CD8-positive, alpha-beta memory T cell (primary cell): ENCODE results near the gene LHFPL5. TPM values are rescaled to one million over a fixed set of nuclear protein-coding genes. Genes with fewer than 3 reads are reported as not detected.

Source experiments
- CTCF ChIA-PET: fragments of 350-600 bp; sonication (Branson Sonifier 250); formaldehyde crosslinking; loops from one replicate; lab custom pipeline; 2021; ENCODE audit warnings: antibody characterized with exemption; lab: Charles Lee
- POLR2A ChIA-PET: fragments of 350-600 bp; sonication (Branson Sonifier 250); formaldehyde crosslinking; loops from one replicate; lab custom pipeline; 2021; ENCODE audit warnings: antibody characterized with exemption; lab: Charles Lee
- DNase-seq, 5 donors: peaks; one replicate each; pipeline versions ENCODE4 v3.0.0 to v3.0.0-alpha.2; 2020 to 2022; ENCODE audit warnings: mixed read lengths in 1 of 5
- H3K27ac ChIP-seq: one replicate; pipeline ENCODE4 v1.7.0; 2013; ENCODE audit warnings: low read depth, mild to moderate bottlenecking, low read length, moderate library complexity
- H3K27me3 ChIP-seq: 2 replicates; pipeline ENCODE4 v1.7.0; 2013; ENCODE audit warnings: low read length, mild to moderate bottlenecking; ENCODE audit not compliant: insufficient read depth, poor library complexity, severe bottlenecking
- H3K36me3 ChIP-seq: 2 replicates; pipeline ENCODE4 v1.7.0; 2013; ENCODE audit warnings: mild to moderate bottlenecking, low read length, moderate library complexity; ENCODE audit not compliant: insufficient read depth
- H3K4me1 ChIP-seq: 2 replicates; pipeline ENCODE4 v1.7.0; 2013; ENCODE audit warnings: mild to moderate bottlenecking, low read length, moderate library complexity; ENCODE audit not compliant: insufficient read depth
- H3K4me3 ChIP-seq: 2 replicates; pipeline ENCODE4 v1.7.0; 2013; ENCODE audit warnings: mild to moderate bottlenecking, low read length
- H3K9me3 ChIP-seq: 2 replicates; pipeline ENCODE4 v1.7.0; 2013; ENCODE audit warnings: mild to moderate bottlenecking, low read length
- H3K27ac Mint-ChIP-seq, 8 donors: one replicate each; pipeline ENCODE4 v1.8.0; 2020 to 2021; ENCODE audit warnings: mixed read lengths in 8 of 8, mild to moderate bottlenecking in 6 of 8, inconsistent platforms in 3 of 8, moderate library complexity in 3 of 8
- H3K27me3 Mint-ChIP-seq, 2 donors: one replicate each; pipeline ENCODE4 v1.8.0; 2020 to 2021; ENCODE audit warnings: mixed read lengths in 2 of 2, mild to moderate bottlenecking in 1 of 2, moderate library complexity in 1 of 2
- H3K36me3 Mint-ChIP-seq, 3 donors: one replicate each; pipeline ENCODE4 v1.8.0; 2020 to 2021; ENCODE audit warnings: mixed read lengths in 3 of 3, inconsistent platforms in 1 of 3, mild to moderate bottlenecking in 1 of 3
- H3K4me1 Mint-ChIP-seq, 3 donors: one replicate each; pipeline ENCODE4 v1.8.0; 2020 to 2021; ENCODE audit warnings: mixed read lengths in 3 of 3, inconsistent platforms in 1 of 3, mild to moderate bottlenecking in 1 of 3
- H3K4me3 Mint-ChIP-seq, 7 donors: one replicate each; pipeline ENCODE4 v1.8.0; 2020 to 2021; ENCODE audit warnings: mixed read lengths in 7 of 7, mild to moderate bottlenecking in 6 of 7, moderate library complexity in 4 of 7, inconsistent platforms in 2 of 7
- H3K9me3 Mint-ChIP-seq, 5 donors: one replicate each; pipeline ENCODE4 v1.8.0; 2020 to 2022; ENCODE audit warnings: mixed read lengths in 5 of 5, mild to moderate bottlenecking in 3 of 5, moderate library complexity in 2 of 5, inconsistent platforms in 1 of 5
- polyA plus RNA-seq: library from polyadenylated mRNA; unstranded; fragments of 300-500 nt; fragmentation: Illumina TruSeq; gene quantifications from one replicate; pipeline ENCODE4 v1.2.3, GENCODE V29; 2021
- total RNA-seq, 2 experiments: library from RNA; stranded (reverse); gene quantifications; one replicate each; pipeline ENCODE4 v1.2.3, GENCODE V29; 2021

LHFPL5 gene
- total and polyA plus RNA-seq, 3 experiments from 2014 or later = not detected

DNA sequence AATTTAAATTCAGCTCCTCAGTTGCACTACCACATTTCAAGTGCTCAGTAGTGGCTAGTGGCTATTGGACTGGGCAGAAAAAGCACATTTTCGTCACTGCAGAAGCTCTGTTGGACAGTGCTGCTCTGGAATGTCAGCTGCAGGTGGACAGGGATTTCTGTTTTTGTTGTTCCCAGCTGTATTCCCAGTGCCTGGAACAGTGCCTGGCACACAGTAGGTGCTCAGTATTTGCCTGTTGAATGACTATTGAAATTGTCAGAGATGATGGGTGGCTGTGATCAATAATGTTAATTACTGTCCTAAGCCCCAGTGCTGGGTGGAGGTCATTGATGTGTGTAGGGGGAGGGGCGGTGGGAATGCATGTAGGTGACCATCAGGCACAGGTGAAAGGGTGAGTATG lies 18.9 kb upstream of the LHFPL5 start:
- Mint-ChIP-seq H3K4me1 (no peaks in the 10 kb centered on the region), H3K27me3 (peaks cover 31 to 64% of the 10 kb centered on the region in 2 donors), H3K27ac (peak overlapping the region in 1 of 8 donors; percentile 24), H3K9me3 (no peaks in the 10 kb centered on the region), H3K36me3 (peaks cover 0 to 2% (median 0%) of the 10 kb centered on the region in 3 donors), H3K4me3 (no peak overlapping the region)
- ChIA-PET POLR2A (no interaction called here), CTCF (no interaction called here)
- no peaks in the 10 kb centered on the region for H3K9me3 ChIP-seq
- H3K4me3 ChIP-seq = no peak overlapping the region
- peaks cover 18% of the 10 kb centered on the region for H3K27me3 ChIP-seq
- no peak overlapping the region for H3K27ac ChIP-seq
- no peaks in the 10 kb centered on the region for H3K36me3 ChIP-seq
- no peaks in the 10 kb centered on the region for H3K4me1 ChIP-seq
- DNase-seq = no peak

GRCh38 chr6:35786810-35787209 lies 18.3 kb upstream of the LHFPL5 start:
- Mint-ChIP-seq H3K36me3 (peaks cover 0 to 2% (median 0%) of the 10 kb centered on the region in 3 donors), H3K4me1 (no peaks in the 10 kb centered on the region), H3K27me3 (peaks cover 29 to 61% of the 10 kb centered on the region in 2 donors), H3K9me3 (no peaks in the 10 kb centered on the region), H3K4me3 (no peak overlapping the region), H3K27ac (no peak overlapping the region)
- Histone ChIP-seq H3K4me3 (no peak overlapping the region), H3K36me3 (no peaks in the 10 kb centered on the region), H3K27me3 (peaks cover 18% of the 10 kb centered on the region), H3K4me1 (no peaks in the 10 kb centered on the region), H3K27ac (no peak overlapping the region), H3K9me3 (no peaks in the 10 kb centered on the region)
- DNase-seq = no peak
- ChIA-PET CTCF (no interaction called here), POLR2A (no interaction called here)

- Histone ChIP-seq H3K4me3 (no peak overlapping the region), H3K4me1 (no peaks in the 10 kb centered on the region), H3K36me3 (no peaks in the 10 kb centered on the region), H3K27me3 (peaks cover 18% of the 10 kb centered on the region), H3K27ac (no peak overlapping the region), H3K9me3 (no peaks in the 10 kb centered on the region)
- Mint-ChIP-seq H3K36me3 (peaks cover 0 to 2% (median 0%) of the 10 kb centered on the region in 3 donors), H3K9me3 (no peaks in the 10 kb centered on the region), H3K27me3 (peaks cover 27 to 62% of the 10 kb centered on the region in 2 donors), H3K4me1 (no peaks in the 10 kb centered on the region), H3K4me3 (no peak overlapping the region), H3K27ac (no peak overlapping the region)
- no peak for DNase-seq
- CTCF ChIA-PET = no interaction called here
- POLR2A ChIA-PET = no interaction called here
These were observed 17.6 kb upstream of the LHFPL5 start for GRCh38 chr6:35787266-35788218.

DNA sequence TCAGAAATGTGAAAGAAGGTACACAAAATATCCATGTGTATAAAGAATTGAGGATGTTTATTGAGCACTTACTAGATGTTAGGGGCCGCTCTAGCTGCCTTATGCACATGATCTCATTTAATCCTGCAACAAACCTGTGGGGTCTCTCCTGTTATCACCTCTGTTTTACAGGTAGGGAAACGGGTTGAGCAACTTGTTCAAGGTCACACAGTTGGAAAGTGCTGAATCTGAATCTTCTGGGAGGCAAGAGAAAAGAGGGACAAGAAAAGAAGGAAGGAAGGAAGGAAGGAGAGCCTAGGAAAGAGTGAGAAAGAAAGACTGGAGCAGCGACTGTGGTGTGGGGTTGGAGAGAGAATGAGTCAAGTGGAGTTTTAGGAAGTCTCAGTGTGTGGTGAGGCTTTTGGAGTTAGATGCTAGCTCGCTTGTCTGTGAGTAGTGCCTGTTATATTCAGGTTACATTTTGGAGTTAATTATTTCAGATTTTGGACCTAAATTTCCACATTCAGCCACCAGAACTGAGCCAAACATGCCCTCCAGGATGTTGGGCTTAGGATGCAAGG lies 16.6 kb upstream of the LHFPL5 start:
- H3K4me3 Mint-ChIP-seq = no peak overlapping the region
- ChIA-PET CTCF (no interaction called here), POLR2A (no interaction called here)
- no peak for DNase-seq
- no peak overlapping the region for H3K27ac Mint-ChIP-seq
- H3K9me3 Mint-ChIP-seq = no peaks in the 10 kb centered on the region
- peaks cover 29 to 63% of the 10 kb centered on the region in 2 donors for H3K27me3 Mint-ChIP-seq
- Histone ChIP-seq H3K27ac (no peak overlapping the region), H3K4me1 (no peaks in the 10 kb centered on the region), H3K4me3 (no peak overlapping the region), H3K27me3 (peaks cover 18% of the 10 kb centered on the region), H3K9me3 (no peaks in the 10 kb centered on the region), H3K36me3 (no peaks in the 10 kb centered on the region)
- H3K4me1 Mint-ChIP-seq = no peaks in the 10 kb centered on the region
- H3K36me3 Mint-ChIP-seq = peaks cover 0 to 2% (median 0%) of the 10 kb centered on the region in 3 donors

GRCh38 chr6:35790683-35791082 lies 14.5 kb upstream of the LHFPL5 start:
- Histone ChIP-seq H3K27ac (no peak overlapping the region), H3K4me3 (no peak overlapping the region), H3K4me1 (no peaks in the 10 kb centered on the region), H3K36me3 (no peaks in the 10 kb centered on the region), H3K27me3 (peaks cover 23% of the 10 kb centered on the region), H3K9me3 (no peaks in the 10 kb centered on the region)
- Mint-ChIP-seq H3K36me3 (peaks cover 0 to 2% (median 0%) of the 10 kb centered on the region in 3 donors), H3K4me3 (no peak overlapping the region), H3K4me1 (no peaks in the 10 kb centered on the region), H3K27me3 (peaks cover 22 to 49% of the 10 kb centered on the region in 2 donors), H3K9me3 (no peaks in the 10 kb centered on the region), H3K27ac (no peak overlapping the region)
- ChIA-PET CTCF (no interaction called here), POLR2A (no interaction called here)
- DNase-seq = no peak

DNA sequence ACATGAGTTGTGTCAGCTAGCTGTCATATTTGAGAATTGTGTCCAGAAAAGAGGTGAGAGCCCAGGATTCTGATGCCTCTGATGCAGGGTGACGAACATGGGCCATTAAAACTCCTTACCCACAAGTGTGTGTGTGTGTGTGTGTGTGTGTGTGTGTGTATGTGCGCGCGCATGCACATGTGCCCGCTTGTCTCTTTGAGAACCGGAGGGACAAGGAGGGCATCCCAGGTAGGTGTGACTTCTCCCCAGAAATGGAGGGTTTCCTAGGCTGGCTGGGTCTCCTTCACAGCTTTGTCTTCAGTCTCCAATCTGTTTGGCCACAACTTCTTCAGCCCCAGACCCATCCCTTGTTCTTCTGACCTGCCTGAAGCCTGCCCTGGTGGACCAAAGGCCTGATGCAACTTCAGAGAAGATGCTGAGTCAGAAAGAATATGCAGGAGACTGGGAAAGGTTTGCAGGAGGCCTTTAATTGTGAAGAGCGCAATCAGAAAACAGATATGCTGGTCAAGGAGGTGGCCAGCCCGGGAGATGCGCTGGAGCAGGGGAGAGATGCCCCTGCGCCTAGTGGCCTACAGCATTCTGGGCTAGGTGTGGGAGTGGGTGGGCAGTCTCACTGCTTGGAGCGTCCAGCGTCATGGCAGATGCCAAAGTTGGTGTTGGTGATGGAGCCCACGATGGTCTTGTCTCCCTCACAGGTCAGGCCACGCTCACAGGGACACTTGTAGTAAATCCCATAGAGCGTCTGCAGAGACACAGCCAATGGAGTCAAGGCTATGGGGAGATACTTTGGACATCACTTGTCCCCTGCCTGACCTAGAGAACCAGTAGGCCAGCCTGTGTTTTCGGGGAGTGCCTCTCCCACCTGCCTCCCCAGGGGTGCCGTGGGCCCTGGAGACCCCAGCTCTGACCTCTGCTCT lies 10.4 kb upstream of the LHFPL5 start:
- Mint-ChIP-seq H3K4me3 (no peak overlapping the region), H3K27me3 (peaks cover 13 to 25% of the 10 kb centered on the region in 2 donors), H3K9me3 (no peaks in the 10 kb centered on the region), H3K4me1 (no peaks in the 10 kb centered on the region), H3K36me3 (peaks cover 0 to 2% (median 0%) of the 10 kb centered on the region in 3 donors), H3K27ac (no peak overlapping the region)
- Histone ChIP-seq H3K9me3 (no peaks in the 10 kb centered on the region), H3K27ac (no peak overlapping the region), H3K36me3 (no peaks in the 10 kb centered on the region), H3K27me3 (peaks cover 11% of the 10 kb centered on the region), H3K4me1 (no peaks in the 10 kb centered on the region), H3K4me3 (no peak overlapping the region)
- POLR2A ChIA-PET = no interaction called here
- no peak for DNase-seq
- CTCF ChIA-PET = interaction anchor here (1.7 kb wide), 1 partner anchor 546 kb away, joined by 3 read pairs; no protein-coding TSS in a partner anchor

DNA sequence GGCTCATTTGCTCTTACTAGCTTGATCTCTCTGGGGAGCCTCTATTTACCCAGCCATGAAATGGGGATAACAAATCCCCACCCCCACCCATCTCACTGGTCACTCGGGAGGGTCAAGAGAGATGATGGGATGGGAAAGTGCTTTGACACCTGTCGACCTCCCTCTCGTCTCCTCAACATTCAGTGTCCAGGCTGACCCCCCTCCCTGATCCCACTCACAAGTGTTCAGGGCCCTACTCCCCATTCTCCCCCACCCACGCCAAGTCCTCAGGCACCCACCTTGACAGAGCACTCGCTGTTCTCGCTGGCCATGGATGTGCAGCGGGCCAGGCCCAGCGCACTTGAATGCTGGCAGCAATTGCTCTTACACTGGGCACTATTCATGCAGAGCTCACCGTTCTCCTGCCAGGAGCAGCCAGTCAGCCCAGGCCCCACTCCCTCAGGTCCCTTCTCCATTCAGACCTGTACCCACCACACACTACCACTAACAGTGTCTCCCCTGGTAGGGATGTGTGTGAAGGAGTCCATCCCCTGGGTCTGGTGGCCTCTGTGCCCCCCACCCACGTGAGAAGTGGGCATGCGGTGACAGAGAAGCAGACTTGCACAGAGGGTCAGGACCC lies 9.6 kb upstream of the LHFPL5 start:
- no peak overlapping the region for H3K4me3 Mint-ChIP-seq
- no peak for DNase-seq
- H3K9me3 ChIP-seq = no peaks in the 10 kb centered on the region
- peaks cover 11% of the 10 kb centered on the region for H3K27me3 ChIP-seq
- no peak overlapping the region for H3K27ac ChIP-seq
- H3K36me3 ChIP-seq = no peaks in the 10 kb centered on the region
- no peaks in the 10 kb centered on the region for H3K36me3 Mint-ChIP-seq
- peaks cover 13 to 21% of the 10 kb centered on the region in 2 donors for H3K27me3 Mint-ChIP-seq
- no peaks in the 10 kb centered on the region for H3K4me1 Mint-ChIP-seq
- H3K27ac Mint-ChIP-seq = no peak overlapping the region
- H3K4me1 ChIP-seq = no peaks in the 10 kb centered on the region
- no peak overlapping the region for H3K4me3 ChIP-seq
- POLR2A ChIA-PET = interaction anchor here (0.6 kb wide), 1 partner anchor 92 kb away, joined by 4 read pairs; no protein-coding TSS in a partner anchor
- H3K9me3 Mint-ChIP-seq = no peaks in the 10 kb centered on the region
- CTCF ChIA-PET = no interaction called here
